WI38 (cell line): ENCODE measurements around the gene YES1.

Experiments
- H3K4me3 ChIP-seq: 2 replicates; pipeline ENCODE4 v1.5.1; 2011; ENCODE audit warnings: low read depth, mild to moderate bottlenecking, control low read depth, low read length
- TF ChIP-seq, protein P1 (sequence below): IDR thresholded peaks from 2 replicates; pipeline ENCODE4 v1.5.1; 2012; ENCODE audit warnings: low read depth, mild to moderate bottlenecking, control low read depth, low read length

The YES1 gene

DNA sequence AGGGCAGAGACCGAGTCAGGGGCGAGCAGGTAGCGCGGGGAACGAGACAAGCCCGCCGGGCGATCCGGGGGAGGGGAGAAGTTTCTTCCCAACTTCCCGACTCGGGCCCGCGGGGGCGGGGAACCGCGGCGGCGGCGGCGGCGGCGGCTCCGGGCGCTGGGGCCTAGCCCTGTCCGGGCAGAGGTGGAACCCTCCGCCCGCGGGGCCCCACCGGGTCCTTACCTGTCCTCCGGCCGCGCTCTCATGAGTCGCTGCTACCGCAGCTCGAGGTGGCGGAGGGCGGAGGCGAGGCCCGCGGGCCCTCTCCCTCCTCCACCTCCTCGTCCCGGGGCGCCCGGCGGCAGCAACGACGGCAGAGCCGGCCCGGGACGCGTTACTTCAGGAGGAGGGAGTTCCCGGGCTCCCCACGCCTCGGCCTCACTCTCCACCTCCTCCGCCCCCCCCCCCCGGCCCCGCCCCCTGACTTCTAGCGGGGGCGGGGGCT lies at the start of gene YES1:
TSS of gene YES1 (minus strand) at position 351 of the 484 bp plus-strand sequence. CDS start 55,415 bp downstream, outside the sequence.
- peak within 1 kb of the TSS; percentile 80 for H3K4me3 ChIP-seq
- TF ChIP-seq, protein P1, sequence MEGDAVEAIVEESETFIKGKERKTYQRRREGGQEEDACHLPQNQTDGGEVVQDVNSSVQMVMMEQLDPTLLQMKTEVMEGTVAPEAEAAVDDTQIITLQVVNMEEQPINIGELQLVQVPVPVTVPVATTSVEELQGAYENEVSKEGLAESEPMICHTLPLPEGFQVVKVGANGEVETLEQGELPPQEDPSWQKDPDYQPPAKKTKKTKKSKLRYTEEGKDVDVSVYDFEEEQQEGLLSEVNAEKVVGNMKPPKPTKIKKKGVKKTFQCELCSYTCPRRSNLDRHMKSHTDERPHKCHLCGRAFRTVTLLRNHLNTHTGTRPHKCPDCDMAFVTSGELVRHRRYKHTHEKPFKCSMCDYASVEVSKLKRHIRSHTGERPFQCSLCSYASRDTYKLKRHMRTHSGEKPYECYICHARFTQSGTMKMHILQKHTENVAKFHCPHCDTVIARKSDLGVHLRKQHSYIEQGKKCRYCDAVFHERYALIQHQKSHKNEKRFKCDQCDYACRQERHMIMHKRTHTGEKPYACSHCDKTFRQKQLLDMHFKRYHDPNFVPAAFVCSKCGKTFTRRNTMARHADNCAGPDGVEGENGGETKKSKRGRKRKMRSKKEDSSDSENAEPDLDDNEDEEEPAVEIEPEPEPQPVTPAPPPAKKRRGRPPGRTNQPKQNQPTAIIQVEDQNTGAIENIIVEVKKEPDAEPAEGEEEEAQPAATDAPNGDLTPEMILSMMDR, result no peak

GRCh38 chr18:857986-858385 lies 45.9 kb upstream of the YES1 start:
- TF ChIP-seq, protein P1, result no peak
- no peak overlapping the region for H3K4me3 ChIP-seq

GRCh38 chr18:853471-853870 lies 41.4 kb upstream of the YES1 start:
- no peak overlapping the region for H3K4me3 ChIP-seq
- TF ChIP-seq, protein P1, result no peak

DNA sequence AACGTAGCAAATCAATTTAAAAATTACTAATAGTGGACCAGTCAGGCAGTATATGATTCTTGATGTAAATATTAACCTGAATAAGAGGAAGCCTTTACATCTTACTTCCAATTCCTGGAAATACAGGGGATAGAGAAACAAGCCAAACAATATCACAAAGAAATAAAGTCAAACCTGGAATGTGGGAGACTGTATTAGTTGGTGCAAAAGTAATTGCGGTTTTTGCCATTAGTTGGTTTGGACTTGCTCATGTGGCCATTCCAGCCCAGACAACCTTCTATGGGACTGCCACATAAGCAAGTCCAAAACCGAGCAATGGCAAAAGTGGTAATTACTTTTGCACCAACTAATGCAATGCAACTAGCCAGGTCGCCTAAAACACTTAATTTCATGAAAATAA lies 38.9 kb upstream of the YES1 start:
- TF ChIP-seq, protein P1, result no peak
- no peak overlapping the region for H3K4me3 ChIP-seq

DNA sequence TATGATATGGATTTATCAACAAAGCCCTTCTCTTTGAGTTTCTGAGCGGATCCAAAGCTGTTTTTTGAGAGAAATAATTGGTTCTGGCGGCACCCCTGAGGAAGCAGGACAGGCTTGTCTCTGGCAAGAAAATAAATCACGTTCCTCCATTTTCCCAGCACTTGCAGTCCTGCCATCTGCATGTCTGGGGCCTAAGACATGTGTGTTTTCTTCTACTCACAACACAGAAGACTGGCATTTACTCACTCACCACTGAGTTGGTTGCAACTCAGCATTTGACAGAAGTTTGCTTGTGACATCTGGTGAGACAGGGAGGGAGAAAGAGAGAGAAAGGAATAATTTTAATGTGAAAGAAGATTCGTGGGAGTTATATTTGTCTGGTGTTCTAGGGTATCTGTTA lies 37.0 kb upstream of the YES1 start:
- TF ChIP-seq, protein P1, result no peak
- no peak overlapping the region for H3K4me3 ChIP-seq

GRCh38 chr18:848062-848861 lies 36.2 kb upstream of the YES1 start:
- H3K4me3 ChIP-seq, result no peak overlapping the region
- TF ChIP-seq, protein P1, result no peak

DNA sequence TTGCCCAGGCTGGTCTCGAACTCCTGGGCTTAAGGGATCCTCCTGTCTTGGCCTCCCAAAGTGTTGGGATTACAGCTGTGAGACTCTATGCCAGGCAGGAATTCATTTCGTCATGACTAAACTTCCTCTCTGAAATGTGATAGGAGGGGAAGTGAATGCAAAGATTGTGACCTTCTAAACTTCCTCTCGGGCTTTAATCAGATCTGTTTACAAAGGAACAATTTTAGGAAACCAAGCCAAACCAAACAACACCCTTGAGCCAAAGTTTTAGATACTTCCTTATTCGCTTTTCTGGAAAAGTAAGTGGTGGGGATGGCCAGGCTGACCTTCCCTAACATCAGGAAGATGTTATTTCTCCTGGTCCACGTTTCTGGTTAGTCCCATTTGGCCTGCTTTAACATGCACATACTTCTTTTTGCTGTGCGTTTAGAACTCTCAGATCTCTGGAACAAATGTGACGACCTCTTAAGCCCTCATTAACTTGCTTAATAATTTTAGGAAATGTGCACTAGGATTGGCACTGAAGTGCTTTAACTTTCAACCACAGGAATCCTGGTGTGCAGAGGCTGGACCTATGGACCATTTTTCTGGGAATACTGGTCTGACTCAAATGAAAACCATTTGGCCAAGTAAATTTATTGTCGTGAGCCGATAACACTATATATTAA lies 33.2 kb upstream of the YES1 start:
- TF ChIP-seq, protein P1, result no peak
- H3K4me3 ChIP-seq, result no peak overlapping the region
